HEK293 (cell line): ENCODE measurements around the gene HEATR3.
A peak's percentile ranks its signal among the peaks of the same experiment; 100 is the strongest.

Experiments
- CTCF ChIA-PET: fragments of 350-600 bp; formaldehyde crosslinking; extraction: SDS; loops from one replicate; lab custom pipeline; 2021; ENCODE audit warnings: antibody characterized with exemption; lab: Yijun Ruan, JAX
- POLR2A ChIA-PET: fragments of 300-600 bp; formaldehyde crosslinking; extraction: SDS; loops from one replicate; lab custom pipeline; 2020; ENCODE audit warnings: antibody characterized with exemption, inconsistent platforms; lab: Yijun Ruan, JAX
- H3K27ac ChIP-seq: fragments of 200-500 bp; sonication (Bioruptor generic); 2 replicates; pipeline ENCODE4 v1.5.1; 2014; ENCODE audit warnings: low read depth, low read length, control low read depth, inconsistent platforms; ENCODE audit errors: extremely low read depth
- H3K36me3 ChIP-seq, 2 experiments: fragments of 200-500 bp in 1 of 2; sonication (Bioruptor generic) in 1 of 2; 1 replicate in 1 of 2; 2 replicates in 1 of 2; pipeline ENCODE4 v1.5.1; 2014 to 2017; ENCODE audit warnings: inconsistent platforms in 2 of 2, low read length in 2 of 2; ENCODE audit not compliant: control insufficient read depth in 2 of 2, insufficient read depth in 1 of 2
- H3K4me1 ChIP-seq: fragments of 200-500 bp; sonication (Bioruptor generic); 2 replicates; pipeline ENCODE4 v1.5.1; 2014; ENCODE audit warnings: mild to moderate bottlenecking, low read length, inconsistent platforms; ENCODE audit not compliant: control insufficient read depth, insufficient read depth
- H3K4me3 ChIP-seq: 2 replicates; pipeline ENCODE4 v1.5.1; 2011; ENCODE audit warnings: low read depth, mild to moderate bottlenecking, control low read depth, low read length, moderate library complexity
- H3K9me3 ChIP-seq: fragments of 200-500 bp; sonication (Bioruptor generic); 2 replicates; pipeline ENCODE4 v1.5.1; 2014; ENCODE audit warnings: low read depth, low read length, inconsistent platforms; ENCODE audit not compliant: control insufficient read depth, insufficient read depth
- BCL11A ChIP-seq: fragments of 450-650 bp; formaldehyde crosslinking; IDR thresholded peaks from 2 replicates; pipeline ENCODE4 v1.5.1; 2016; ENCODE audit warnings: low read depth, missing biosample characterization, missing genetic modification characterization
- BCL11B ChIP-seq: fragments of 450-650 bp; formaldehyde crosslinking; IDR thresholded peaks from 2 replicates; pipeline ENCODE4 v1.5.1; 2016; ENCODE audit warnings: low read depth, missing biosample characterization, missing genetic modification characterization
- GFI1B ChIP-seq: fragments of 450-650 bp; formaldehyde crosslinking; IDR thresholded peaks from 2 replicates; pipeline ENCODE4 v1.5.1; 2016; ENCODE audit warnings: missing biosample characterization, missing genetic modification characterization
- GLI4 ChIP-seq: fragments of 450-650 bp; formaldehyde crosslinking; IDR thresholded peaks from 2 replicates; pipeline ENCODE4 v1.5.1; 2016; ENCODE audit warnings: missing biosample characterization, missing genetic modification characterization
- HOXC10 ChIP-seq: sonication (generic); formaldehyde crosslinking; IDR thresholded peaks from 2 replicates; pipeline ENCODE4 v1.8.1; 2023; ENCODE audit warnings: mild to moderate bottlenecking, missing genetic modification reagents
- IKZF3 ChIP-seq: fragments of 450-650 bp; IDR thresholded peaks from 2 replicates; pipeline ENCODE4 v1.5.0; 2018; ENCODE audit warnings: missing biosample characterization, mild to moderate bottlenecking, missing genetic modification characterization, moderate library complexity
- KLF9 ChIP-seq: fragments of 450-650 bp; formaldehyde crosslinking; IDR thresholded peaks from 2 replicates; pipeline ENCODE4 v1.5.1; 2016; ENCODE audit warnings: missing biosample characterization, missing genetic modification characterization, low read depth
- PRDM4 ChIP-seq: fragments of 450-650 bp; formaldehyde crosslinking; IDR thresholded peaks from 2 replicates; pipeline ENCODE4 v1.5.1; 2017; ENCODE audit warnings: missing biosample characterization, missing genetic modification characterization
- SP3 ChIP-seq: fragments of 450-650 bp; formaldehyde crosslinking; IDR thresholded peaks from 2 replicates; pipeline ENCODE4 v1.5.1; 2016; ENCODE audit warnings: missing biosample characterization, missing genetic modification characterization
- ZBTB17 ChIP-seq: fragments of 450-650 bp; formaldehyde crosslinking; IDR thresholded peaks from 2 replicates; pipeline ENCODE4 v1.5.1; 2016; ENCODE audit warnings: missing biosample characterization, missing genetic modification characterization
- ZBTB20 ChIP-seq: fragments of 450-650 bp; formaldehyde crosslinking; IDR thresholded peaks from 2 replicates; pipeline ENCODE4 v1.5.1; 2016; ENCODE audit warnings: missing biosample characterization, missing genetic modification characterization
- ZNF132 ChIP-seq: fragments of 450-650 bp; formaldehyde crosslinking; IDR thresholded peaks from 2 replicates; pipeline ENCODE4 v1.5.1; 2017; ENCODE audit warnings: missing biosample characterization, missing genetic modification characterization, borderline replicate concordance
- ZNF18 ChIP-seq: fragments of 450-650 bp; formaldehyde crosslinking; IDR thresholded peaks from 2 replicates; pipeline ENCODE4 v1.5.1; 2016; ENCODE audit warnings: missing biosample characterization, missing genetic modification characterization
- ZNF2 ChIP-seq: fragments of 450-650 bp; formaldehyde crosslinking; IDR thresholded peaks from 2 replicates; pipeline ENCODE4 v1.5.1; 2016; ENCODE audit warnings: missing biosample characterization, missing genetic modification characterization
- ZNF354C ChIP-seq: fragments of 450-650 bp; formaldehyde crosslinking; IDR thresholded peaks from 2 replicates; pipeline ENCODE4 v1.5.1; 2016; ENCODE audit warnings: missing biosample characterization, missing genetic modification characterization, low read depth, borderline replicate concordance
- ZNF433 ChIP-seq: fragments of 450-650 bp; formaldehyde crosslinking; IDR thresholded peaks from 2 replicates; pipeline ENCODE4 v1.5.1; 2016; ENCODE audit warnings: missing biosample characterization, missing genetic modification characterization, low read depth
- ZNF473 ChIP-seq: fragments of 450-650 bp; formaldehyde crosslinking; IDR thresholded peaks from 2 replicates; pipeline ENCODE4 v1.5.1; 2017; ENCODE audit warnings: missing biosample characterization, missing genetic modification characterization
- ZNF529 ChIP-seq: fragments of 450-650 bp; formaldehyde crosslinking; IDR thresholded peaks from 2 replicates; pipeline ENCODE4 v1.5.1; 2017; ENCODE audit warnings: missing genetic modification characterization, missing biosample characterization; ENCODE audit not compliant: insufficient replicate concordance
- ZNF664 ChIP-seq: fragments of 450-650 bp; formaldehyde crosslinking; IDR thresholded peaks from 2 replicates; pipeline ENCODE4 v1.5.1; 2016; ENCODE audit warnings: missing biosample characterization, missing genetic modification characterization
- ZNF837 ChIP-seq: fragments of 450-650 bp; formaldehyde crosslinking; IDR thresholded peaks from 2 replicates; pipeline ENCODE4 v1.5.1; 2016; ENCODE audit warnings: missing biosample characterization, missing genetic modification characterization
- ZSCAN18 ChIP-seq: fragments of 450-650 bp; formaldehyde crosslinking; IDR thresholded peaks from 2 replicates; pipeline ENCODE4 v1.5.1; 2016; ENCODE audit warnings: missing biosample characterization, missing genetic modification characterization
- TF ChIP-seq, protein P1 (sequence below): fragments of 450-650 bp; formaldehyde crosslinking; conservative IDR thresholded peaks from 2 replicates; pipeline ENCODE4 v1.5.1; 2016; ENCODE audit warnings: low read depth, missing biosample characterization, missing genetic modification characterization
- TF ChIP-seq, protein P2 (sequence below): fragments of 450-650 bp; formaldehyde crosslinking; IDR thresholded peaks from 2 replicates; pipeline ENCODE4 v1.5.1; 2016; ENCODE audit warnings: missing biosample characterization, missing genetic modification characterization

Gene HEATR3

DNA sequence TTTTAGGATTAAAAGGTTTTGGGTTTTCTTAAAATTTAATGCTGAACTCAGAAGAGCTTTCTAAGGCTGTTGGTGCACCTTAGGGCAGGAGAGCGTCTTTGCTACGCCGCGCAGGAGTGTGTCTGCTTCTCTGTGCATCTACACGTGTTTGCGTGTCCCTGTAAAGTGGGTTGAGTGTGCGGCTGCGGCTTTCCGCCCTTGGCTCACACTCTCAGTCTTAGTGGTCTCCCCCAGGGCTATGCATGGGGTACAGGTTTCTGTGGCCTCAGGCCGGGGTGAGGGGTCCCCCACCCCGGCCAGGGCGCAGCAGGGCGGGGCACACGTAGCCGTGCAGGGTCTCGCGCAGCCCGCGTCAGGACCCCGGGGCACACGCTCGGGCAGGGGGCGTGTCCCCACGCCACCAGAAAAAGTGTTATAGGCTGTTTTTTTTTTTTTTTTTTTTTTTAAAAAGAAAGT is 86.6 kb downstream of the HEATR3 start (continued):
- TF ChIP-seq, protein P1, sequence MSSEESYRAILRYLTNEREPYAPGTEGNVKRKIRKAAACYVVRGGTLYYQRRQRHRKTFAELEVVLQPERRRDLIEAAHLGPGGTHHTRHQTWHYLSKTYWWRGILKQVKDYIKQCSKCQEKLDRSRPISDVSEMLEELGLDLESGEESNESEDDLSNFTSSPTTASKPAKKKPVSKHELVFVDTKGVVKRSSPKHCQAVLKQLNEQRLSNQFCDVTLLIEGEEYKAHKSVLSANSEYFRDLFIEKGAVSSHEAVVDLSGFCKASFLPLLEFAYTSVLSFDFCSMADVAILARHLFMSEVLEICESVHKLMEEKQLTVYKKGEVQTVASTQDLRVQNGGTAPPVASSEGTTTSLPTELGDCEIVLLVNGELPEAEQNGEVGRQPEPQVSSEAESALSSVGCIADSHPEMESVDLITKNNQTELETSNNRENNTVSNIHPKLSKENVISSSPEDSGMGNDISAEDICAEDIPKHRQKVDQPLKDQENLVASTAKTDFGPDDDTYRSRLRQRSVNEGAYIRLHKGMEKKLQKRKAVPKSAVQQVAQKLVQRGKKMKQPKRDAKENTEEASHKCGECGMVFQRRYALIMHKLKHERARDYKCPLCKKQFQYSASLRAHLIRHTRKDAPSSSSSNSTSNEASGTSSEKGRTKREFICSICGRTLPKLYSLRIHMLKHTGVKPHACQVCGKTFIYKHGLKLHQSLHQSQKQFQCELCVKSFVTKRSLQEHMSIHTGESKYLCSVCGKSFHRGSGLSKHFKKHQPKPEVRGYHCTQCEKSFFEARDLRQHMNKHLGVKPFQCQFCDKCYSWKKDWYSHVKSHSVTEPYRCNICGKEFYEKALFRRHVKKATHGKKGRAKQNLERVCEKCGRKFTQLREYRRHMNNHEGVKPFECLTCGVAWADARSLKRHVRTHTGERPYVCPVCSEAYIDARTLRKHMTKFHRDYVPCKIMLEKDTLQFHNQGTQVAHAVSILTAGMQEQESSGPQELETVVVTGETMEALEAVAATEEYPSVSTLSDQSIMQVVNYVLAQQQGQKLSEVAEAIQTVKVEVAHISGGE (tag by site-specific recombination): peak; percentile 19; the same call in 1 of the 2 replicates
- TF ChIP-seq ZBTB20 (tag by site-specific recombination) (peak; percentile 85), ZNF2 (tag by site-specific recombination) (0 out of 2 replicates have a peak, but pooled peaks have one; percentile 29)

DNA sequence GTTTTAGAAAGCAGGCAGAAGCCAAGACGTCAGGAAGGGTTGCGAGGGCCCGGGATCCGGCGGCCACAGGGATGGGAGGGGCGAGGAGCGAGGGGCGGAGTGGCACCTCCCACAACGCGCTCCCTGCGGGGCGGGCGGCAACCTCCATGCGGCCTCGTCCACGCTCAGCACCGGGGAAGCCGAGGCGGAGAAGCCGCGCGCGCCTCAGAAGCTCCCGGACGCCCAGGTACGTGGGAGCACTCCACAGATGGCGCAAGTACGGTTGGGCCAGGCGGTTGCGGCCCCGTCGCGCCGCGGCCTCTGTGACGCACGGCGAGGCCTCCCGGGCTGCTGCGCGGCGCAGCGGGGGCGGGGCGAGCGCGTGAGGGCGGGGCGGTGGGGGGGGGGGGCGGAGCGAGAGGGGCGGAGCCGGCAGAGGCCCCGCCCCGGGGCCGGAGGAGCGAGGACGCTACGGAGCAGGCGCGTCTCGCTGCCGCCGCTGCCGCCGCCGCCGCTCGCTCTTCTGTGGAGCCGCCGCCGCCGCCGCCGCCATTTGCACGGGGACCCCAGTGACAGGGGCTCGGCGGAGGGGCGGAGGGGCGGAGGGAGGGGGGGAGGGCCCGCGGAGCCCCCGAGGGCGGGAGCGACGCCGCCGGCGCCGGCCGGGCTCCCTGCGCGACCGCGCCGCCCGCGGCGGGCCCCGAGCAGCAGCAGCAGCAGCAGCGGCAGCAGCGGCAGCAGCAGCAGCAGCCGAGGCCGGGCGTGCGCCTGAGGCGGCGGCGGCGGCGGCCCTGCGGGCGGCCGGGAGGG is 87.2 kb downstream of the HEATR3 start, which contains the start of gene TENT4B:
Gene TENT4B, plus strand, starts transcription at position 500 of the 789 bp plus-strand sequence. CDS start 316 bp downstream, outside the sequence.
- H3K9me3 ChIP-seq: no peaks in the 10 kb centered on the region
- H3K4me1 ChIP-seq: peaks cover 3% of the 10 kb centered on the region; the same call in 1 of the 2 replicates
- CTCF ChIA-PET: interaction anchor here (0.6 to 2.4 kb wide), 2 partner anchors 58 to 1019 kb away, joined by 3 to 8 read pairs; no protein-coding TSS in a partner anchor
- H3K4me3 ChIP-seq: peak within 1 kb of the TSS; percentile 93
- POLR2A ChIA-PET: interaction anchor here (2.0 kb wide), 1 partner anchor 87 kb away, joined by 5 read pairs; the partner anchor contains the start of gene HEATR3
- no peaks in the 10 kb centered on the region; a peak in 1 of 3 replicates for H3K36me3 ChIP-seq
- peak within 1 kb of the TSS; percentile 89 for H3K27ac ChIP-seq
- TF ChIP-seq BCL11A (tag by site-specific recombination) (no peak), ZNF354C (no peak), ZNF664 (tag by site-specific recombination) (no peak), ZBTB17 (tag by site-specific recombination) (no peak), ZNF132 (no peak), ZNF529 (tag by site-specific recombination) (no peak), KLF9 (tag by site-specific recombination) (peak; percentile 95), GLI4 (tag by site-specific recombination) (no peak), ZNF18 (no peak), GFI1B (tag by site-specific recombination) (no peak), HOXC10 (CRISPR knock-in tag) (no peak), ZSCAN18 (tag by site-specific recombination) (no peak), ZNF473 (tag by site-specific recombination) (no peak), ZNF433 (no peak), SP3 (tag by site-specific recombination) (peak; percentile 85), PRDM4 (tag by site-specific recombination) (no peak), IKZF3 (tag by site-specific recombination) (no peak), BCL11B (no peak), ZNF837 (tag by site-specific recombination) (no peak)
- TF ChIP-seq, protein P2, sequence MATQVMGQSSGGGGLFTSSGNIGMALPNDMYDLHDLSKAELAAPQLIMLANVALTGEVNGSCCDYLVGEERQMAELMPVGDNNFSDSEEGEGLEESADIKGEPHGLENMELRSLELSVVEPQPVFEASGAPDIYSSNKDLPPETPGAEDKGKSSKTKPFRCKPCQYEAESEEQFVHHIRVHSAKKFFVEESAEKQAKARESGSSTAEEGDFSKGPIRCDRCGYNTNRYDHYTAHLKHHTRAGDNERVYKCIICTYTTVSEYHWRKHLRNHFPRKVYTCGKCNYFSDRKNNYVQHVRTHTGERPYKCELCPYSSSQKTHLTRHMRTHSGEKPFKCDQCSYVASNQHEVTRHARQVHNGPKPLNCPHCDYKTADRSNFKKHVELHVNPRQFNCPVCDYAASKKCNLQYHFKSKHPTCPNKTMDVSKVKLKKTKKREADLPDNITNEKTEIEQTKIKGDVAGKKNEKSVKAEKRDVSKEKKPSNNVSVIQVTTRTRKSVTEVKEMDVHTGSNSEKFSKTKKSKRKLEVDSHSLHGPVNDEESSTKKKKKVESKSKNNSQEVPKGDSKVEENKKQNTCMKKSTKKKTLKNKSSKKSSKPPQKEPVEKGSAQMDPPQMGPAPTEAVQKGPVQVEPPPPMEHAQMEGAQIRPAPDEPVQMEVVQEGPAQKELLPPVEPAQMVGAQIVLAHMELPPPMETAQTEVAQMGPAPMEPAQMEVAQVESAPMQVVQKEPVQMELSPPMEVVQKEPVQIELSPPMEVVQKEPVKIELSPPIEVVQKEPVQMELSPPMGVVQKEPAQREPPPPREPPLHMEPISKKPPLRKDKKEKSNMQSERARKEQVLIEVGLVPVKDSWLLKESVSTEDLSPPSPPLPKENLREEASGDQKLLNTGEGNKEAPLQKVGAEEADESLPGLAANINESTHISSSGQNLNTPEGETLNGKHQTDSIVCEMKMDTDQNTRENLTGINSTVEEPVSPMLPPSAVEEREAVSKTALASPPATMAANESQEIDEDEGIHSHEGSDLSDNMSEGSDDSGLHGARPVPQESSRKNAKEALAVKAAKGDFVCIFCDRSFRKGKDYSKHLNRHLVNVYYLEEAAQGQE (tag by site-specific recombination): no peak
